AG09319 (cell line): ENCODE data around the gene BRD2.

Source experiments
- DNase-seq: peaks from one replicate; pipeline ENCODE4 v3.0.0-alpha.2; 2010; ENCODE audit warnings: low read depth; ENCODE audit errors: extremely low read depth
- TF ChIP-seq, protein P1 (sequence below): IDR thresholded peaks from 2 replicates; pipeline ENCODE4 v1.5.1; 2011; ENCODE audit warnings: low read depth, mild to moderate bottlenecking, inconsistent platforms, low read length, moderate library complexity

The BRD2 gene

DNA sequence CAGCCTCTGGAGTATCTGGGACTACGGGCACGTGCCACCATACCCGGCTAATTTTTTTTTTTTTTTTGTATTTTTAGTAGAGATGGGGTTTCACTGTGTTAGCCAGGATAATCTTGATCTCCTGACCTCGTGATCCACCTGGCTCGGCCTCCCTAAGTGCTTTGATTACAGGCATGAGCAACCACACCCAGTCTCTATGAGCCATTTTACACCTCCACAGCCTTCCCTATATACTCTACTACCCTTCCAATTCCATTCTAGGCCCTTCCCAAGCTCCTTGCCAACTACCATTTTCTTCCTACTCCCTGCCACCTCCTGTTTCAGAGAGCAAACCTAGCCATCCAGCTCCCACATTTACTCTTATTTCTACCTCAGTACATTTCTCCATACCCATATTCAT lies 7.8 kb upstream of the BRD2 start:
- TF ChIP-seq, protein P1, sequence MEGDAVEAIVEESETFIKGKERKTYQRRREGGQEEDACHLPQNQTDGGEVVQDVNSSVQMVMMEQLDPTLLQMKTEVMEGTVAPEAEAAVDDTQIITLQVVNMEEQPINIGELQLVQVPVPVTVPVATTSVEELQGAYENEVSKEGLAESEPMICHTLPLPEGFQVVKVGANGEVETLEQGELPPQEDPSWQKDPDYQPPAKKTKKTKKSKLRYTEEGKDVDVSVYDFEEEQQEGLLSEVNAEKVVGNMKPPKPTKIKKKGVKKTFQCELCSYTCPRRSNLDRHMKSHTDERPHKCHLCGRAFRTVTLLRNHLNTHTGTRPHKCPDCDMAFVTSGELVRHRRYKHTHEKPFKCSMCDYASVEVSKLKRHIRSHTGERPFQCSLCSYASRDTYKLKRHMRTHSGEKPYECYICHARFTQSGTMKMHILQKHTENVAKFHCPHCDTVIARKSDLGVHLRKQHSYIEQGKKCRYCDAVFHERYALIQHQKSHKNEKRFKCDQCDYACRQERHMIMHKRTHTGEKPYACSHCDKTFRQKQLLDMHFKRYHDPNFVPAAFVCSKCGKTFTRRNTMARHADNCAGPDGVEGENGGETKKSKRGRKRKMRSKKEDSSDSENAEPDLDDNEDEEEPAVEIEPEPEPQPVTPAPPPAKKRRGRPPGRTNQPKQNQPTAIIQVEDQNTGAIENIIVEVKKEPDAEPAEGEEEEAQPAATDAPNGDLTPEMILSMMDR = no peak
- no peak for DNase-seq

DNA sequence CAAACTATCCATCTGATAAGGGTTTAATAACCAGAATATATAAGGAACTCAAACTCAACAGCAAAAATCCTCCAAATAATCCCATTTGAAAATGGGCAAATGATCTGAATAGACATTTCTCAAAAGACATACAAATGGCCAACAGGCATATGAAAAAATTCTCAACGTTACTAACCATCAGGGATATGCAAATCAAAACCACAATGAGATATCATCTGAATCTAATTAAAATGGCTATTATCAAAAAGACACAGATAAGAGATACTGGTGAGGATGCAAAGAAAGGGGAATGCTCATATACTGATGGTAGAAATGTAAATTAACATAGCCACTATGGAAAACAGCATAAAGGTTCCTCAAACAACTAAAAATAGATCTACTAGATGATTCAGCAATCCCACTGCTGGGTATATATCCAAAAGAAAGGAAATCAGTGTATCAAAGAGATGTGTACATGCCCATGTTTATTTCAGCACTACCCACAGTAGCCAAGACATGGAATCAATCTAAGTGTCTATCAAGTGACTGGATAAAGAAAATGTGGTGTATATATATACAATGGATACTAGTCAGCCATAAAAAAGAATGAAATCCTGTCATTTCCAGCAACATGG lies 6.1 kb upstream of the BRD2 start:
- TF ChIP-seq, protein P1 = no peak

DNA sequence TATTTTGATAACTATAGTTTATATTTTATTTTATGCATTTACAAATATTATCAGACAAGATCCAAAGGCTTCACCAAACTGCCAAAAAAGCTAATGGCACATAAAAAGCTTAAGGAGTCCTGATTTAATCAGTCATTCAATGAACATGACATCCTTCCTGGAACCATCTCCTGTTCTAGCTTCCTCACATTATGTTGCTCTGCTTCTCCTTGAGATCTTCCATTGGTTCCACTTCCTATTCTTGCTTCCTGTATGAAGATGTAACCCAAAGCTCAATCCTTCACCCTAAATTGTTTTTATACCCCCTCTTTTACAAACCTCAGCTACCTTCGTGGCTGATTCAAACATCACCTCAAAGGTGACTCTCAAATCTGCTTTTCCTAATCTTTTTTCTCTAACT lies 4.5 kb upstream of the BRD2 start:
- TF ChIP-seq, protein P1 = no peak
- DNase-seq = no peak

More for the DNA sequence above, 6.1 kb upstream of the BRD2 start:
- DNase-seq = no peak

DNA sequence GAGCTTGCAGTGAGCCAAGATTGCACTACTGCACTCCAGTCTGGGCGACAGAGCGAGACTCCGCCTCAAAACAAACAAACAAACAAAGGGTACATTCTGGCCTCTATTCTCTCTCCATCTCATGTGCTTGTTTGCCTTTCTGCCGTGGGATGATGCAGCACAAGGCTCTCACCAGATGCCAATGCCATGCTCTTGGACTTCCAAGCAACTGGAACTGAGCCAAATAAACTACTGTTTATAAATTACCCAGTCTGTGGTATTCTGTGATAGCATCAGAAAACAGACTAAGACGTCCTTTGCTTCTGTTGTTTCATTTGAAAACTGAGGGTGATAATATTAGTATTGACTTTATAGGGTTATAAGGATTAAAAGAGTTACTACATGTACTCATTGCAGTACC lies 3.6 kb upstream of the BRD2 start:
- DNase-seq = no peak
- TF ChIP-seq, protein P1 = no peak

DNA sequence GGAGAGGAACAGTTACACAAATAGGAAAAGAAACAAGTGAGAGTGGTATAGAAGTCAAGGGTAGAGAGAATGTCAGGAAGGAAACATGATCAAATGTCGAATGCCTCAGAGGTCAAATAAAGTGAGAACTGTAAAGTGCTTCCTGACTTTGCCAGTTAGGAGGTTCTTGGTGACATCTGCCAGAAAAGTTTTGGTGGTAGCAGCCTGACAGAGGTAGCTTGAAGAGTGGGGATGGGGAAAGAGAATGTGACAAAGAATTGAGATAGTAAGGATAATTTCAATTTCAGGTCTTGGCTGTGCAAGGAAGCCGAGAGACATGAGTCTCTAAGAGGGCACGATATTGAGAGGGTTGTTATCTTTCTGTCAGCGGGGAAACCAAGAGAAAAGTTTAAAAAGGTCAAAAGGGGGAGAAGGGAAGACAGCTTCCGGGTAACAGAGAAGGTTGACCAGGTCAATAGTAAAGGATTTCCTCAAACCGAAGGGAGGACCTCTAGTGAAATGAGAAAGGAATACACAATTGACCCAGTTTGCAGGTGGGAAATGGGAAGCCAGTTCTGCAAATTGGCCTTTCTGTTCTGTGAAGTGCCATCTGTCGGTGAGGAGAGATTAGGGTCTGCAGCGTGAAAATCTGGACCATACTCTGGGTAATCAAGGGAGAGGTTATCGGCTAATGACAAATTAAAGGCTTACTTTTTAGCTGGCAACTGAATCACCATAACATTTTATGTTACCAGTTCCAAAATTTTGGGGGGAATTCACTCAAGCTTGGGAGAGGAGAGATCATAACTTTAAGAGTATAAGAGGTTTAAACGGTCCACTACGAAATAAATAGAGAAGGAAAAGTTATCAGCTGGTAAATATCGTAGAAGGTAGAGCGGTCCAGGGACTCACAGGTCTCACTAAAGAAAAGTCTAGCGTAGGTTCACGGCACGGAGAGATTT lies 973 bp upstream of the BRD2 start:
- no peak for DNase-seq
- TF ChIP-seq, protein P1 = peak; percentile 63

DNA sequence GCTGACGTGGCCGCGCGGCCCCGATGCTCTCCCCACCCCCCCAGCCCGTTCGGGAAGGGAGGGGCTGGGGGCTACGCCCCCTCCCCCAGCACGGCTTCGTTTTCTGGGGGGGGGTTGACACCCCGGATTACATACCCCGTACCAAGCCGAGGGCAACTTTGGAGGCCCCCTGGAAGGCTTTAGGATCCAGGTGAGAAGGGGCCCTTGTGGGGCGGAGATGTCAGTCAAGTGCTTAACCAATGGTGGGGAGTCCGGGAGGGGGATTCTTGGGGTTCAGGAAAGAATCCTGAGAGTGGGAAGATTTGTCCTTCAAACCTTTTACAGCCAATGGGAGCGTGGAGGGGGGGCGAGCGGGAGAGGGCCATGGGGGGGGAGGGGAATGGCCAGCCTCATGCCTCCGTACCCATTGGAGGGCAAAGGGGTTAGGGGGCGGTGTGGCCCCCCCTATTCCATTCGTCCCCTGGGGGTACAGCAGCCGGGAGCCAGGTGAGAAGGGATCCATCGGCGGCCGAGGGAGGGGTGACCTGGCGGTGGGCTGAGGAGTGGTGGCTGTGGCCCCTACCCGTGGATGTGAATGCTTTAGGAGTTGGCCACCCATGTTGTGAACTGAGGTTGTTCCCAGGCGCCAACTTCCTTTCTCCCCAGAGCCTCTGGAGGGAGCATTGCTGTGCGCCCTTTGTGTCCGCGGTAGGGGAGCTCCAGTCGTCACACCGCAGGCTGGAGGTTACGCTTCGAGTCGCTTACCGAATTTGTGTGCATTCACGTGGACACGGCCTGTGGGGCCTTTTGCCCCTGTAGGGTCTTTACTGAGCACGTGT lies 682 bp downstream of the BRD2 start:
- TF ChIP-seq, protein P1 = peak; percentile 16
- peak; percentile 63 for DNase-seq
